Cardiac muscle cell (in vitro differentiated cells and primary cell): ENCODE measurements around the gene GRAMD4. TPM values are rescaled to one million over a fixed set of nuclear protein-coding genes. Genes with fewer than 3 reads are reported as not detected.

Experiments
- DNase-seq, 2 donors: peaks; one replicate each; pipeline versions ENCODE4 v3.0.0 to v3.0.0-alpha.2; 2010 to 2017; ENCODE audit warnings: low read depth in 1 of 2, low spot score in 1 of 2
- H3K27ac ChIP-seq: fragments of 200-600 bp; sonication (generic); 2 replicates; pipeline ENCODE4 v1.5.1; 2016
- H3K27me3 ChIP-seq: fragments of 200-600 bp; sonication (generic); 2 replicates; pipeline ENCODE4 v1.6.0; 2016; ENCODE audit warnings: control low read depth
- H3K36me3 ChIP-seq: fragments of 200-600 bp; sonication (generic); 2 replicates; pipeline ENCODE4 v1.5.1; 2016; ENCODE audit warnings: control low read depth
- H3K4me1 ChIP-seq: fragments of 200-600 bp; sonication (generic); 2 replicates; pipeline ENCODE4 v1.8.1; 2017; ENCODE audit warnings: low read depth, mild to moderate bottlenecking, mixed run types
- H3K4me3 ChIP-seq: fragments of 200-600 bp; sonication (generic); 2 replicates; pipeline ENCODE4 v1.5.1; 2016; ENCODE audit warnings: mild to moderate bottlenecking
- H3K9me3 ChIP-seq: fragments of 200-600 bp; sonication (generic); 2 replicates; pipeline ENCODE4 v1.5.1; 2017; ENCODE audit warnings: low read depth, mild to moderate bottlenecking, control low read depth
- polyA plus RNA-seq: library from polyadenylated mRNA; unstranded; fragments of >200 nt; fragmentation: Nextera tagmentation; extraction: Ambion mirVana; gene quantifications from 2 replicates; pipeline ENCODE4 v1.2.1, GENCODE V29; 2016
- total RNA-seq: library from RNA; depleted of rRNA; stranded (reverse); fragments of >200 nt; gene quantifications from 2 replicates; pipeline ENCODE4 v1.2.3, GENCODE V29; 2016
- TF ChIP-seq, protein P1 (sequence below): IDR thresholded peaks from 2 replicates; pipeline ENCODE4 v1.5.1; 2012; ENCODE audit warnings: low read depth, mild to moderate bottlenecking, low read length

Gene GRAMD4
- total and polyA plus RNA-seq, 2 experiments from 2014 or later = 49.3 to 51.8 TPM

DNA sequence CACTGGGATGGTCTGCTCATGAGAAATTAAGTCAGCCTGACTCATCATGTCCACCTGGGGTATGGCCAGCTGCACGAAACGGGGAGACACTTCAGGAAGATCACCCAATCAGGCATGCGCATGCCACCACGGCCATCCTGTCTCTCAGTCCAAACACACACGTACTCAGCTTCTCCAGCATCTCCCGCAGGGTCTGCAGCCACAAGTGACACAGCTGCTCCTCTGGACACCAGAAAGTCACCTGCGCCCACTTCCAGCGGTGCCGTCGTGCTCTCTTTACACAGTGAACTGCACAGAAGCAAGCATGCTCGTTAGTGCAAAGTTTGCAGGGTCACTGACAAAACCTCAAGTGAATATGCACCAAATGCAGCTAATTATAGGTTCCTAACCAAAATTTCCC is 99.7 kb downstream of the GRAMD4 start:
- TF ChIP-seq, protein P1, sequence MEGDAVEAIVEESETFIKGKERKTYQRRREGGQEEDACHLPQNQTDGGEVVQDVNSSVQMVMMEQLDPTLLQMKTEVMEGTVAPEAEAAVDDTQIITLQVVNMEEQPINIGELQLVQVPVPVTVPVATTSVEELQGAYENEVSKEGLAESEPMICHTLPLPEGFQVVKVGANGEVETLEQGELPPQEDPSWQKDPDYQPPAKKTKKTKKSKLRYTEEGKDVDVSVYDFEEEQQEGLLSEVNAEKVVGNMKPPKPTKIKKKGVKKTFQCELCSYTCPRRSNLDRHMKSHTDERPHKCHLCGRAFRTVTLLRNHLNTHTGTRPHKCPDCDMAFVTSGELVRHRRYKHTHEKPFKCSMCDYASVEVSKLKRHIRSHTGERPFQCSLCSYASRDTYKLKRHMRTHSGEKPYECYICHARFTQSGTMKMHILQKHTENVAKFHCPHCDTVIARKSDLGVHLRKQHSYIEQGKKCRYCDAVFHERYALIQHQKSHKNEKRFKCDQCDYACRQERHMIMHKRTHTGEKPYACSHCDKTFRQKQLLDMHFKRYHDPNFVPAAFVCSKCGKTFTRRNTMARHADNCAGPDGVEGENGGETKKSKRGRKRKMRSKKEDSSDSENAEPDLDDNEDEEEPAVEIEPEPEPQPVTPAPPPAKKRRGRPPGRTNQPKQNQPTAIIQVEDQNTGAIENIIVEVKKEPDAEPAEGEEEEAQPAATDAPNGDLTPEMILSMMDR = no peak
- no peak overlapping the region for H3K4me3 ChIP-seq
- no peaks in the 10 kb centered on the region for H3K4me1 ChIP-seq
- no peak overlapping the region for H3K27ac ChIP-seq
- H3K9me3 ChIP-seq = no peaks in the 10 kb centered on the region
- H3K27me3 ChIP-seq = no peaks in the 10 kb centered on the region
- peaks cover 42% of the 10 kb centered on the region for H3K36me3 ChIP-seq
- DNase-seq = no peak

DNA sequence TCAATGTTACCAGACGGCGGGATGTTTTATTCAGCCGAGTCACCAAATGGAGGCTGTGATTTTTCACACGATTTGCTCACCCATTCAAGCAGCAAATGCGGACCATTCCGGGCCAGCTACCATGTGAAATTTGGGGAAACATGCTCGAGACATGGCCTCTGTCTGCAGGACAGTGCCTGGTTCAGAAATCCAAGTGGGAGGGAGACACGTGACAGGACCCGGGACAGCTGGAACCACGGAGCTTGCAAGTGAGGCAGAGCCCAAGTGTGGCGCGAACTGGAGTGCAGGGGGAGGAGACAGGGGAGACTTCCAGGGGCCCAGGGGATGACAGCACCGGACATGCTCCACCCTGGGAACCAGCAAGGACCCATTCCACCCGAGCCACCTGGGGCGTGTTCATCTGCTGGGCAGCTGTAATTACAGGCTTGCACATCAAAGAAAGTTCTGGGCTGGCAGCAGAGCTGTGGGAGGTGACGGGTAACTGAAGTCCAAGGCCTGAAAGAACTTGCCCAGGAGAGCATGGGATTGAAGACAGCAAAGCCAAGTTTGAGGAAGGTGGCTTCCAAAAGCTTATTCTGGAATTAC is 101.4 kb downstream of the GRAMD4 start:
- H3K4me3 ChIP-seq = no peak overlapping the region
- H3K27me3 ChIP-seq = no peaks in the 10 kb centered on the region
- no peaks in the 10 kb centered on the region for H3K9me3 ChIP-seq
- H3K4me1 ChIP-seq = no peaks in the 10 kb centered on the region
- no peak for DNase-seq
- TF ChIP-seq, protein P1 = no peak
- peaks cover 32% of the 10 kb centered on the region for H3K36me3 ChIP-seq
- H3K27ac ChIP-seq = peak overlapping the region; percentile 4

DNA sequence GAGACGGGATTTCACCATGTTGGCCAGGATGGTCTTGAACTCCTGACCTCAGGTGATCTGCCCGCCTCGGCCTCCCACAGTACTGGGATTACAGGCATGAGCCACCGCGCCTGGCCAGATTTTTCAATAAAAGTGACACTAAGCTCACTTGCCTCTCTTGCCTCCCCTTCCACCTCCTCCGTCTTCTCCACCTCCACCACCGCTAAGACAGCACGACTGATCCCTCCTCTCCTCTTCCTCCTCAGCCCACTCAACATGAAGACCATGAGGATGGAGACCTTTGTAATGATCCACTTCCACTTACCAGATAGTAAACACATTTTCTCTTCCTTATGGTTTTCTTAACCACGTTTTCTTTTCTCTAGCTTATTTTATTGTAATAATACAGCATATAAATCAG is 103.7 kb downstream of the GRAMD4 start:
- Histone ChIP-seq H3K27me3 (no peaks in the 10 kb centered on the region), H3K4me1 (peaks cover 8% of the 10 kb centered on the region), H3K27ac (no peak overlapping the region), H3K36me3 (peaks cover 16% of the 10 kb centered on the region), H3K9me3 (no peaks in the 10 kb centered on the region), H3K4me3 (no peak overlapping the region)
- TF ChIP-seq, protein P1 = no peak
- DNase-seq = no peak

DNA sequence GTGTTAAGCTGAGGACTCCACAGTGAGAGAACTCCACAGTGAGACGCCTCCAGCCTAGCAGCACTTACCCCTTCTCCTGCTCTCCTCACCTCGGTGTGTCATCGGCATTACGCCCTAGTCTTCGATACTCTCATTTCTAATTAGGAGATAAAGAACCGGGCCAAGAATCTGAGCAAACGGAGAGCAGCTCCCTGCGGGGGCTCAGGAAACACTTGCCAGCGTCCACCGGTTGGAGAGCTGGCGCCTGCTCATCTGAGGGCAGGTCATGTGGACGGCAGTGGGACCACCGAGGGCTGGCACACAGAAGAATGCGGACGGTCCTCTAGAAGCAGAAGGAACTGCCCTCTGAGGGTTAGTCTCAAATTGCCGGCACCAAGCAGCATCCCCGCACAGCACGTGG is 104.9 kb downstream of the GRAMD4 start:
- TF ChIP-seq, protein P1 = no peak
- H3K27me3 ChIP-seq = no peaks in the 10 kb centered on the region
- no peak for DNase-seq
- peaks cover 8% of the 10 kb centered on the region for H3K4me1 ChIP-seq
- no peaks in the 10 kb centered on the region for H3K9me3 ChIP-seq
- no peak overlapping the region for H3K27ac ChIP-seq
- H3K4me3 ChIP-seq = no peak overlapping the region
- peaks cover 3% of the 10 kb centered on the region for H3K36me3 ChIP-seq

DNA sequence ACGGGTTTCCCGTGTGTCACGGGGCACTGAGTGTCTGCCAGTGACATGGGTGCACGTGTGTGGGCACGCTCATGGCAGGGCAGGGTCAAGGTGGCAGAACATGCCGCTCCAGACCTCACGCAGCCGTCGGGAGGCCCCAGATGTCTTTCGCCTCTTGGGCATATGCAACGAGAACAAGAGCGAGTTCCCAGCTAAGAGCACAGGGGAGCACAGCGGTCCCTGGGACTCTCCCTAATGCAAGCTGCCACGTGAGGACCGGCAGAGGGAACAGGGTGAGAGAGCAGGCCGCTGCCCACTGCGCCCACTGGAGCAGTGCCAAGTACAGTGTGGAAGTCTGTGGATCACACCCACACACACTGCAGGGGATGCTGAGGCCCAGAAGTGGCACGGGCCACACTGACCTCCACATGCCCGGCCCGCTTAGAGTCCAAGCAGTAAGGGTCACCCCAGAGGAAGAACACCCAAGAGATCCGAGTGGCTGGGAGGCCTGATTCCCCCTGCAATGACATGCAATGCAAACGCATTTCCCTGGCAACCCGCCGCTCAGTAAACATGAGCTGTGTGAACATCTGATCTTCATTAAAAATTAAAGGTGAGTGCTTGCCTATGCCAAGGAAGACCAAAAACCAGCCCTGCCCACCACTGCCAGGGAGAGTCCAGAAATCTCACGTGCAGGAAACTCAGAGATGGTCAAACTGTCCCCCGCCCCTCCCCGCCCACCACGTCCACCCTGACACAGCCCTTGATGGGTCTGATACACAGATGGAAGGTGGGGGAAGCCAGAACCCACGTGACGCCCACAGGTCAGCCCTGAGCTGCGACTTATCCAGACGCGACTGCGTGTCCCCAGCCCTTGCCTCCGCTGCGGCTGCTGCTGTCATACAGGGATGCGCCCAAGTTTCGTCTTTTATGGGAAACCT is 106.1 kb downstream of the GRAMD4 start:
- Histone ChIP-seq H3K27ac (no peak overlapping the region), H3K9me3 (no peaks in the 10 kb centered on the region), H3K4me1 (peaks cover 10% of the 10 kb centered on the region), H3K36me3 (no peaks in the 10 kb centered on the region), H3K27me3 (no peaks in the 10 kb centered on the region), H3K4me3 (no peak overlapping the region)
- TF ChIP-seq, protein P1 = no peak
- DNase-seq = no peak
